ENCODE data around the gene COMTD1.

The COMTD1 gene

GRCh38 chr10:75272094-75272493 is 36.3 kb upstream of the COMTD1 start:
- ChIA-PET CTCF (no interaction called here), POLR2A (no interaction called here)
- no peaks in the 10 kb centered on the region for H3K4me1 ChIP-seq (ENCODE audit: control insufficient read depth, insufficient read depth, low read length)
- no peaks in the 10 kb centered on the region for H3K9me3 ChIP-seq (ENCODE audit: control insufficient read depth, insufficient read depth, low read depth, low read length)
- H3K27ac ChIP-seq (ENCODE audit: extremely low read depth, low read depth, low read length) = no peak overlapping the region
- no peak overlapping the region for H3K4me3 ChIP-seq (ENCODE audit: low read depth, low read length)
- H3K36me3 ChIP-seq (ENCODE audit: control insufficient read depth in 2 of 2, insufficient read depth in 1 of 2, low read length in 2 of 2) = no peaks in the 10 kb centered on the region
- TF ChIP-seq ZNF580 (tag by site-specific recombination; IDR thresholded peaks at IDR 0.05) (no peak), ZNF704 (tag by site-specific recombination; IDR thresholded peaks at IDR 0.05) (no peak), ZNF394 (tag by site-specific recombination; IDR thresholded peaks at IDR 0.05; ENCODE audit: borderline replicate concordance) (no peak), YY1 (tag by site-specific recombination; IDR thresholded peaks at IDR 0.05) (no peak), PBX3 (CRISPR knock-in tag; IDR thresholded peaks at IDR 0.05) (no peak), ZNF747 (tag by site-specific recombination; IDR thresholded peaks at IDR 0.05) (no peak), ZNF221 (tag by site-specific recombination; IDR thresholded peaks at IDR 0.05; ENCODE audit: borderline replicate concordance) (no peak), ZNF214 (tag by site-specific recombination; IDR thresholded peaks at IDR 0.05; ENCODE audit: borderline replicate concordance) (no peak), ELK4 (IDR thresholded peaks at IDR 0.05; ENCODE audit: borderline replicate concordance, low read depth, low read length) (no peak), SP3 (tag by site-specific recombination; IDR thresholded peaks at IDR 0.05) (no peak), ZNF510 (tag by site-specific recombination; IDR thresholded peaks at IDR 0.05; ENCODE audit: insufficient replicate concordance) (no peak), ZNF280C (tag by site-specific recombination; IDR thresholded peaks at IDR 0.05) (no peak), ZNF521 (tag by site-specific recombination; IDR thresholded peaks at IDR 0.05) (no peak), ZNF777 (tag by site-specific recombination; IDR thresholded peaks at IDR 0.05; ENCODE audit: borderline replicate concordance) (no peak), SCRT2 (tag by site-specific recombination; IDR thresholded peaks at IDR 0.05) (no peak), ZNF514 (tag by site-specific recombination; IDR thresholded peaks at IDR 0.05) (no peak)

GRCh38 chr10:75269605-75270004 is 33.8 kb upstream of the COMTD1 start:
- no peaks in the 10 kb centered on the region for H3K9me3 ChIP-seq (ENCODE audit: control insufficient read depth, insufficient read depth, low read depth, low read length)
- H3K27ac ChIP-seq (ENCODE audit: extremely low read depth, low read depth, low read length) = no peak overlapping the region
- TF ChIP-seq PRDM6 (tag by site-specific recombination; IDR thresholded peaks at IDR 0.05) (no peak), ZNF302 (tag by site-specific recombination; IDR thresholded peaks at IDR 0.05; ENCODE audit: low read depth) (no peak), PRDM10 (tag by site-specific recombination; IDR thresholded peaks at IDR 0.05) (no peak), ZNF148 (tag by site-specific recombination; IDR thresholded peaks at IDR 0.05; ENCODE audit: borderline replicate concordance) (no peak), ZNF169 (tag by site-specific recombination; IDR thresholded peaks at IDR 0.05) (no peak)
- no peaks in the 10 kb centered on the region for H3K36me3 ChIP-seq (ENCODE audit: control insufficient read depth in 2 of 2, insufficient read depth in 1 of 2, low read length in 2 of 2)
- H3K4me3 ChIP-seq (ENCODE audit: low read depth, low read length) = no peak overlapping the region
- ChIA-PET CTCF (interaction anchor here (0.6 kb wide), 1 partner anchor 83 kb away, joined by 3 read pairs; no protein-coding TSS in a partner anchor), POLR2A (interaction anchor here (0.6 kb wide), 1 partner anchor 40 kb away, joined by 3 read pairs; no protein-coding TSS in a partner anchor)
- no peaks in the 10 kb centered on the region for H3K4me1 ChIP-seq (ENCODE audit: control insufficient read depth, insufficient read depth, low read length)

Data from HEK293 (cell line).